Astrocyte (in vitro differentiated cells and primary cell): ENCODE data around the gene LMOD1. TPM values are rescaled to one million over a fixed set of nuclear protein-coding genes. Genes with fewer than 3 reads are reported as not detected.

Experiments
- DNase-seq: peaks from one replicate; pipeline ENCODE4 v3.0.0-alpha.2; 2010; ENCODE audit warnings: low read depth
- FAIRE-seq: peaks from 2 replicates; lab custom pipeline; 2011; peaks lifted over from hg19 to GRCh38; lab: Jason Lieb, UNC
- H2AFZ ChIP-seq: 2 replicates; pipeline ENCODE4 v1.6.0; 2012; ENCODE audit warnings: low read depth, low read length, inconsistent platforms
- H3K27ac ChIP-seq: 2 replicates; pipeline ENCODE4 v1.5.1; 2011; ENCODE audit warnings: low read depth, low read length, inconsistent platforms
- H3K27me3 ChIP-seq: 2 replicates; pipeline ENCODE4 v1.6.0; 2011; ENCODE audit warnings: low read length, inconsistent platforms; ENCODE audit not compliant: insufficient read depth
- H3K36me3 ChIP-seq: 2 replicates; pipeline ENCODE4 v1.5.1; 2011; ENCODE audit warnings: low read length, inconsistent platforms; ENCODE audit not compliant: insufficient read depth
- H3K4me1 ChIP-seq: 2 replicates; pipeline ENCODE4 v1.5.1; 2011; ENCODE audit warnings: low read length, inconsistent platforms; ENCODE audit not compliant: insufficient read depth
- H3K4me2 ChIP-seq: 2 replicates; pipeline ENCODE4 v1.6.0; 2012; ENCODE audit warnings: low read length, inconsistent platforms
- H3K4me3 ChIP-seq: 2 replicates; pipeline ENCODE4 v1.5.1; 2011; ENCODE audit warnings: low read depth, mild to moderate bottlenecking, low read length, inconsistent platforms; ENCODE audit not compliant: insufficient read depth
- H3K79me2 ChIP-seq: 2 replicates; pipeline ENCODE4 v1.6.0; 2012; ENCODE audit warnings: mild to moderate bottlenecking, low read length, inconsistent platforms; ENCODE audit not compliant: insufficient read depth
- H3K9ac ChIP-seq: 2 replicates; pipeline ENCODE4 v1.6.0; 2012; ENCODE audit warnings: mild to moderate bottlenecking, low read length, inconsistent platforms
- H3K9me3 ChIP-seq: 2 replicates; pipeline ENCODE4 v1.5.1; 2012; ENCODE audit warnings: low read depth, mild to moderate bottlenecking, low read length, inconsistent platforms; ENCODE audit not compliant: insufficient read depth
- H4K20me1 ChIP-seq: 2 replicates; pipeline ENCODE4 v1.6.0; 2012; ENCODE audit warnings: low read length, inconsistent platforms; ENCODE audit not compliant: insufficient read depth
- H3K27ac Mint-ChIP-seq: one replicate; pipeline ENCODE4 v1.8.0; 2021; ENCODE audit warnings: mild to moderate bottlenecking, mixed read lengths; ENCODE audit not compliant: unreplicated experiment
- H3K27me3 Mint-ChIP-seq: one replicate; pipeline ENCODE4 v1.8.0; 2021; ENCODE audit warnings: low read depth, mixed read lengths; ENCODE audit not compliant: unreplicated experiment
- H3K36me3 Mint-ChIP-seq: one replicate; pipeline ENCODE4 v1.8.0; 2021; ENCODE audit warnings: low read depth, mixed read lengths; ENCODE audit not compliant: unreplicated experiment
- H3K4me1 Mint-ChIP-seq: one replicate; pipeline ENCODE4 v1.8.0; 2021; ENCODE audit warnings: low read depth, mixed read lengths; ENCODE audit not compliant: unreplicated experiment
- H3K4me3 Mint-ChIP-seq: one replicate; pipeline ENCODE4 v1.8.0; 2021; ENCODE audit warnings: mild to moderate bottlenecking, moderate library complexity, mixed read lengths; ENCODE audit not compliant: unreplicated experiment
- H3K9me3 Mint-ChIP-seq: one replicate; pipeline ENCODE4 v1.8.0; 2021; ENCODE audit warnings: mild to moderate bottlenecking, mixed read lengths; ENCODE audit not compliant: unreplicated experiment
- CTCF ChIP-seq: IDR thresholded peaks from 2 replicates; pipeline ENCODE4 v1.5.1; 2011; ENCODE audit warnings: low read depth, mild to moderate bottlenecking, inconsistent platforms, low read length, moderate library complexity; ENCODE audit not compliant: insufficient read depth
- EZH2 ChIP-seq: IDR thresholded peaks from 2 replicates; pipeline ENCODE4 v1.6.1; 2012; ENCODE audit warnings: mild to moderate bottlenecking, low read length, inconsistent platforms; ENCODE audit not compliant: insufficient read depth
- total RNA-seq: library from RNA; stranded (reverse); gene quantifications from 2 replicates; pipeline ENCODE4 v1.2.1, GENCODE V29; 2021

The LMOD1 gene
- total RNA-seq, 1 donor from 2014 or later = 13.2 TPM

- Mint-ChIP-seq H3K27me3 (no peaks in the 10 kb centered on the region), H3K4me1 (peaks cover 6% of the 10 kb centered on the region), H3K9me3 (peaks cover 2% of the 10 kb centered on the region), H3K36me3 (peaks cover 27% of the 10 kb centered on the region), H3K4me3 (no peak overlapping the region), H3K27ac (no peak overlapping the region)
- Histone ChIP-seq H3K4me1 (no peaks in the 10 kb centered on the region), H3K27me3 (no peaks in the 10 kb centered on the region), H4K20me1 (peaks cover 38% of the 10 kb centered on the region), H2AFZ (no peak overlapping the region), H3K4me2 (no peak overlapping the region), H3K27ac (no peak overlapping the region), H3K4me3 (no peak overlapping the region), H3K9ac (no peak overlapping the region), H3K9me3 (no peaks in the 10 kb centered on the region), H3K36me3 (peaks cover 30% of the 10 kb centered on the region), H3K79me2 (peaks cover 27% of the 10 kb centered on the region)
- FAIRE-seq (no peak), DNase-seq (no peak)
- TF ChIP-seq EZH2 (no peak), CTCF (no peak)
Measured at GRCh38 chr1:201989354-201990128, 43.2 kb upstream of the LMOD1 start.

DNA sequence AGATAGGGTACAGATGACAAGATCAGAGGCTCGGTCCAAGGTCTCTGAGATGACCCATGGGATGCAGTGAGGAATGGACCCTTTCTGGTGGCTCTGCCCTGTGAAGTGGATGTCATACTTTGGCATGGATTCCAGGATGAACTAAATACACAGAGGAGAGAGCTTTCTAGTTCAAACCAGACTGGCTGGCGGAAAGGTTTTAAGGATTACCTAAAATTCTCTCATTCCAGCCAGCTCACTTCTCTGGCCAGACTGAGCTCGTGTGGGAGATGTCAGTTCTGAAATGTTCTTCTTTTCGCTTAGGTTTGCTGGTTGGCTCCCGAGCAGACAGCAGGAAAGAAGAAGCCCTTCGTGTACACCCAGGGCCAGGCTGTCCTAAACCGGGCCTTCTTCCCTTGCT lies 42.3 kb upstream of the LMOD1 start:
- no peak for DNase-seq
- peaks cover 36% of the 10 kb centered on the region for H3K79me2 ChIP-seq
- Mint-ChIP-seq H3K9me3 (no peaks in the 10 kb centered on the region), H3K4me1 (peaks cover 10% of the 10 kb centered on the region), H3K27me3 (no peaks in the 10 kb centered on the region), H3K4me3 (no peak overlapping the region), H3K36me3 (peaks cover 19% of the 10 kb centered on the region), H3K27ac (no peak overlapping the region)
- H3K27me3 ChIP-seq = no peaks in the 10 kb centered on the region
- no peak overlapping the region for H3K4me3 ChIP-seq
- no peaks in the 10 kb centered on the region for H3K9me3 ChIP-seq
- no peak overlapping the region for H3K27ac ChIP-seq
- H3K4me2 ChIP-seq = no peak overlapping the region
- FAIRE-seq = no peak
- no peak overlapping the region for H3K9ac ChIP-seq
- H2AFZ ChIP-seq = no peak overlapping the region
- H3K4me1 ChIP-seq = no peaks in the 10 kb centered on the region
- peaks cover 40% of the 10 kb centered on the region for H4K20me1 ChIP-seq
- TF ChIP-seq CTCF = no peak
- no peak for TF ChIP-seq EZH2
- H3K36me3 ChIP-seq = peaks cover 25% of the 10 kb centered on the region

DNA sequence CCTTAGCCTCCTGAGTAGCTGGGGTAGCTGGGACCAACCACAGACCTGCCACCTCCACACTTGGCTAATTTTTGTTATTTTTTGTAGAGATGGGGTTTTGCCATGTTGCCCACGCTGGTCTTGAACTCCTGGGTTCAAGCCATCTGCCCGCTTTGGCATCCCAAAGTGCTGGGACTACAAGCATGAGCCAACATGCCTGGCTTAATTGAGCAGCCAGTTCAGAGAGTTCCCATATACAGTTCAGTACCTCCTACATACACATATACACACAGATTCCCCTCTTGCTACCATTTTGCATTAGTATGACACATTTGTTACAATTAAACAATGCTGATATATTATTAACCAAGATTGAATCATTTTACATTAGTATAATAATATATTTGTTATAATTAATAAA lies 39.0 kb upstream of the LMOD1 start:
- peaks cover 14% of the 10 kb centered on the region for H3K36me3 Mint-ChIP-seq
- no peak overlapping the region for H3K4me2 ChIP-seq
- H3K9me3 ChIP-seq = no peaks in the 10 kb centered on the region
- H3K27me3 ChIP-seq = no peaks in the 10 kb centered on the region
- DNase-seq (no peak), FAIRE-seq (no peak)
- H3K4me3 Mint-ChIP-seq = peak overlapping the region; percentile 14
- no peak overlapping the region for H2AFZ ChIP-seq
- peaks cover 40% of the 10 kb centered on the region for H4K20me1 ChIP-seq
- peaks cover 14% of the 10 kb centered on the region for H3K4me1 Mint-ChIP-seq
- H3K9me3 Mint-ChIP-seq = no peaks in the 10 kb centered on the region
- no peak overlapping the region for H3K4me3 ChIP-seq
- TF ChIP-seq EZH2 (no peak), CTCF (no peak)
- no peak overlapping the region for H3K27ac Mint-ChIP-seq
- H3K79me2 ChIP-seq = peaks cover 42% of the 10 kb centered on the region
- no peaks in the 10 kb centered on the region for H3K4me1 ChIP-seq
- H3K36me3 ChIP-seq = peaks cover 15% of the 10 kb centered on the region
- H3K27ac ChIP-seq = no peak overlapping the region
- H3K9ac ChIP-seq = no peak overlapping the region
- peaks cover 2% of the 10 kb centered on the region for H3K27me3 Mint-ChIP-seq
